Caki2 (cell line): Measurements from ENCODE around the gene PRCC. TPM values are rescaled to one million over a fixed set of nuclear protein-coding genes. Genes with fewer than 3 reads are reported as not detected.
"Not testable (repeated sequence)": the region's sequence is repeated elsewhere in the genome, so short reads cannot be mapped to it uniquely, and the experiment has no call there.

Source experiments
- DNase-seq: peaks from one replicate; pipeline ENCODE4 v3.0.0-alpha.2; 2015; ENCODE audit warnings: low read depth
- in situ Hi-C: cut with HindIII; loops from 2 replicates; pipeline ENCODE4 v1.10.0; 2016; ENCODE audit warnings: low sequenced_read_pairs, low pct_unique_long_range_greater_than_20kb, mixed read lengths
- total RNA-seq: library from RNA; depleted of rRNA; stranded (reverse); fragments of >200 nt; shearing (Covaris generic); gene quantifications from 2 replicates; pipeline ENCODE4 v1.2.3, GENCODE V29; 2014; ENCODE audit warnings: low replicate concordance

PRCC gene
- total RNA-seq, 1 experiment from 2014 or later, result 50.9 TPM

GRCh38 chr1:156755527-156755950 lies 11.8 kb upstream of the PRCC start:
- in situ Hi-C loops, result no loop called here
- DNase-seq, result no peak

GRCh38 chr1:156756355-156756754 lies 11.0 kb upstream of the PRCC start:
- in situ Hi-C loops, result no loop called here

GRCh38 chr1:156757572-156758253 lies 9.6 kb upstream of the PRCC start:
- in situ Hi-C loops, DNase-seq: not testable (repeated sequence)

More at GRCh38 chr1:156756355-156756754, 11.0 kb upstream of the PRCC start:
- no peak for DNase-seq

- no peak for DNase-seq
- in situ Hi-C loops, result no loop called here
These were observed 7.1 kb upstream of the PRCC start for GRCh38 chr1:156760092-156760795.

GRCh38 chr1:156760796-156761104 lies 6.6 kb upstream of the PRCC start:
- no peak for DNase-seq
- in situ Hi-C loops, result no loop called here

GRCh38 chr1:156765136-156765535 lies 2.2 kb upstream of the PRCC start:
- in situ Hi-C loops, DNase-seq: not testable (repeated sequence)

- in situ Hi-C loops, result no loop called here
- no peak for DNase-seq
These were observed 1.7 kb upstream of the PRCC start for GRCh38 chr1:156765666-156766065.

- peak; percentile 35 for DNase-seq
- in situ Hi-C loops, result no loop called here
These were observed 836 bp upstream of the PRCC start for GRCh38 chr1:156766298-156767100.

GRCh38 chr1:156767879-156768604 lies 707 bp downstream of the PRCC start:
- no peak for DNase-seq
- in situ Hi-C loops, result no loop called here

GRCh38 chr1:156768610-156769295 lies 1.4 kb downstream of the PRCC start:
- in situ Hi-C loops, result no loop called here
- DNase-seq, result no peak

- in situ Hi-C loops, result no loop called here
- DNase-seq, result no peak
These were observed 4.9 kb downstream of the PRCC start for GRCh38 chr1:156772222-156772621.

GRCh38 chr1:156772728-156773497 lies 5.6 kb downstream of the PRCC start:
- no peak for DNase-seq
- in situ Hi-C loops, result no loop called here

GRCh38 chr1:156773607-156774006 lies 6.3 kb downstream of the PRCC start:
- in situ Hi-C loops, result no loop called here
- no peak for DNase-seq

- in situ Hi-C loops, result no loop called here
- DNase-seq, result no peak
These were observed 8.5 kb downstream of the PRCC start for GRCh38 chr1:156775799-156776198.

- in situ Hi-C loops, result no loop called here
- DNase-seq, result no peak
These were observed 9.6 kb downstream of the PRCC start for GRCh38 chr1:156776942-156777341.

GRCh38 chr1:156777573-156777972 lies 10.2 kb downstream of the PRCC start:
- no peak for DNase-seq
- in situ Hi-C loops, result no loop called here

- DNase-seq, result peak; percentile 66
- in situ Hi-C loops, result no loop called here
These were observed 14.4 kb downstream of the PRCC start for GRCh38 chr1:156781585-156782186.
